Activated CD4-positive, alpha-beta T cell treated with anti-CD3 and anti-CD28 coated beads, Interleukin-2, amount 50 U/mL, for 24 hours (primary cell): ENCODE measurements around the gene FRA10AC1.
A peak's percentile ranks its signal among the peaks of the same experiment; 100 is the strongest.
"Not testable (repeated sequence)": the region's sequence is repeated elsewhere in the genome, so short reads cannot be mapped to it uniquely, and the experiment has no call there.

ENCODE experiments used
- DNase-seq, 2 donors: peaks; one replicate each; pipeline ENCODE4 v3.0.0-alpha.2; 2020; ENCODE audit warnings: low read depth in 1 of 2, low spot score in 1 of 2

FRA10AC1 gene

GRCh38 chr10:93703841-93704240 lies 1.4 kb upstream of the FRA10AC1 start:
- no peak for DNase-seq

- no peak for DNase-seq
Observed at GRCh38 chr10:93703066-93703465, 674 bp upstream of the FRA10AC1 start.

GRCh38 chr10:93701866-93702209 lies 554 bp downstream of the FRA10AC1 start:
- DNase-seq: peak in 1 of 2 donors; percentile 3

GRCh38 chr10:93697207-93697606 lies 5.2 kb downstream of the FRA10AC1 start:
- no peak for DNase-seq

GRCh38 chr10:93696582-93696981 lies 5.8 kb downstream of the FRA10AC1 start:
- not testable (repeated sequence) for DNase-seq

- no peak for DNase-seq
Observed at GRCh38 chr10:93695740-93696139, 6.7 kb downstream of the FRA10AC1 start.

- no peak for DNase-seq
Observed at GRCh38 chr10:93687737-93688136, 14.7 kb downstream of the FRA10AC1 start.

GRCh38 chr10:93680412-93681047 lies 21.9 kb downstream of the FRA10AC1 start:
- DNase-seq: no peak

- DNase-seq: no peak
Observed at GRCh38 chr10:93678805-93679587, 23.4 kb downstream of the FRA10AC1 start.

- no peak for DNase-seq
Observed at GRCh38 chr10:93678386-93678785, 24.0 kb downstream of the FRA10AC1 start.

- no peak for DNase-seq
Observed at GRCh38 chr10:93673791-93674190, 28.6 kb downstream of the FRA10AC1 start.

- DNase-seq: no peak
Observed at GRCh38 chr10:93672890-93673289, 29.5 kb downstream of the FRA10AC1 start.

- no peak for DNase-seq
Observed at GRCh38 chr10:93672022-93672678, 30.2 kb downstream of the FRA10AC1 start.

- DNase-seq: no peak
Observed at GRCh38 chr10:93671042-93671441, 31.4 kb downstream of the FRA10AC1 start.

GRCh38 chr10:93670372-93670771 lies 32.0 kb downstream of the FRA10AC1 start:
- DNase-seq: no peak

- no peak for DNase-seq
Observed at GRCh38 chr10:93667795-93668194, 34.6 kb downstream of the FRA10AC1 start.

GRCh38 chr10:93666030-93666429 lies 36.4 kb downstream of the FRA10AC1 start:
- no peak for DNase-seq

- DNase-seq: no peak
Observed at GRCh38 chr10:93657757-93658156, 44.6 kb downstream of the FRA10AC1 start.

- DNase-seq: no peak
Observed at GRCh38 chr10:93656155-93656554, 46.2 kb downstream of the FRA10AC1 start.

GRCh38 chr10:93654201-93654600 lies 48.2 kb downstream of the FRA10AC1 start:
- no peak for DNase-seq

GRCh38 chr10:93652857-93653256 lies 49.5 kb downstream of the FRA10AC1 start:
- DNase-seq: no peak

GRCh38 chr10:93639791-93640190 lies 62.6 kb downstream of the FRA10AC1 start:
- DNase-seq: no peak
